Heart left ventricle (tissue), 13 donors: Measurements from ENCODE around the gene NEMP1.

ENCODE experiments used
- CTCF ChIP-seq, 12 donors: fragments of 200-600 bp; sonication (generic) in 4 of 12; IDR thresholded peaks; one replicate each; pipeline versions ENCODE4 v1.5.0 to v1.8.0; 2018 to 2022; ENCODE audit warnings: antibody characterized with exemption in 12 of 12, mild to moderate bottlenecking in 5 of 12
- POLR2A ChIP-seq, 2 donors: fragments of 450-650 bp; IDR thresholded peaks; one replicate each; pipeline ENCODE4 v1.6.1; 2017; ENCODE audit warnings: antibody characterized with exemption in 2 of 2, mild to moderate bottlenecking in 2 of 2, moderate library complexity in 2 of 2
- donor health status: ischemic (EF 13 %, LVEDD 7.1; RV severe dilation, severe dysfunction).
- donor health status: DM: no; HTN: yes; CAD: no.
- donor health status: DM: no; HTN: no; CAD: no.
- donor health status: ischemic (EF 25% LVEDD 6.9; RV normal size, moderate dysfunction).
- donor health status: ischemic (EF 25% LVEDD 5.7; RV mildly dilated, moderate dysfunction).
- donor health status: ischemic (EF 35%, LVEDD 5.7; RV mildly dilated, moderate dysfunction).
- donor health status: nonischemic (EF 11% LVEDD 7.7; RV severe dilation, severe dysfunction).
- donor health status: DM: yes; HTN: yes; CAD: no.
- donor health status: PGD.
- donor health status: ischemic (EF 29% LVEDD 5.4; RV normal size, mild dysfunction).
- donor health status: nonischemic (EF 23%, LVEDD 6.1; RV moderate dilation, normal function).

GRCh38 chr12:57048423-57049118 lies 30.0 kb downstream of the NEMP1 start:
- TF ChIP-seq CTCF (IDR thresholded peaks at IDR 0.05) (no peak), POLR2A (IDR thresholded peaks at IDR 0.05) (no peak)
